HG03139 (cell line): ENCODE measurements around the gene ABCC3.

Experiments used
- ATAC-seq: cut with Tn5 transposase; IDR thresholded peaks from one replicate; pipeline ENCODE4 v1.9.1; 2021; ENCODE audit not compliant: unreplicated experiment

ABCC3 gene

DNA sequence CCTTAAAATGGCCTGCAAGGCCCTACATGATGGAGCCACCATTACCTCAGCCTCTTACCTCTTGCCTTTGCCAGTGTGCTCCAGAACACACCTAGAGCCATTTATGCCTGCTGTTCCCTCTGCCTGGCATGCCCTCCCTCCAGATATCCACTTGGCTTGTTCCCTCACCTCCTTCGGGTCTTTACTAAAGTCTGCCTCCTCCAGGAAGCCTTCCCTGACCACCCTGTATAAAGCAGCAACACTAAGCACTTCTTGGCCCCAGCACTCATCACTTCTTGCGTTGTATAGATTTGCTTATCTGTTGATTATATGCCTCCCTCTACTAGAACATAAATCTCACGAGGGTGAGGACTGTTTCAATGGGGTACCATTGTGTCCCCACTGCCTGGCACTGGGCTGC, 47.8 kb downstream of the ABCC3 start:
- ATAC-seq: no peak

DNA sequence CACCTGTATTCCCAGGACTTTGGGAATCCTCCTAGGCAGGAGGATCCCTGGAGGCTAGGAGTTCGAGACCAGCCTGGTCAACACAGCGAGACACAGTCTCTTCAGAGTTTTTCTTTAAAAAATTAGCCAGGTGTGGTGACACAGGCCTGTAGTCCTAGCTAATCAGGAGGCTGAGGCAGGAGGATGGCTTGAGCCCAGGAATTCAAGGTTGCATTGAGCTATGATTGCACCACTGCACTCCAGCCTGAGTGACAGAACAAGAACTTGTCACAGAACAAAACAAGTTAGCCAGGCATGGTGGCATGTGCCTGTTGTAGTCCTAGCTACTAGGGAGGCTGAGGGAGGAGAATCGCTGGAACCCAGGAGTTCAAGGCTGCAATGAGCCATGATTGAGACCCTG, 48.3 kb downstream of the ABCC3 start:
- ATAC-seq: no peak

DNA sequence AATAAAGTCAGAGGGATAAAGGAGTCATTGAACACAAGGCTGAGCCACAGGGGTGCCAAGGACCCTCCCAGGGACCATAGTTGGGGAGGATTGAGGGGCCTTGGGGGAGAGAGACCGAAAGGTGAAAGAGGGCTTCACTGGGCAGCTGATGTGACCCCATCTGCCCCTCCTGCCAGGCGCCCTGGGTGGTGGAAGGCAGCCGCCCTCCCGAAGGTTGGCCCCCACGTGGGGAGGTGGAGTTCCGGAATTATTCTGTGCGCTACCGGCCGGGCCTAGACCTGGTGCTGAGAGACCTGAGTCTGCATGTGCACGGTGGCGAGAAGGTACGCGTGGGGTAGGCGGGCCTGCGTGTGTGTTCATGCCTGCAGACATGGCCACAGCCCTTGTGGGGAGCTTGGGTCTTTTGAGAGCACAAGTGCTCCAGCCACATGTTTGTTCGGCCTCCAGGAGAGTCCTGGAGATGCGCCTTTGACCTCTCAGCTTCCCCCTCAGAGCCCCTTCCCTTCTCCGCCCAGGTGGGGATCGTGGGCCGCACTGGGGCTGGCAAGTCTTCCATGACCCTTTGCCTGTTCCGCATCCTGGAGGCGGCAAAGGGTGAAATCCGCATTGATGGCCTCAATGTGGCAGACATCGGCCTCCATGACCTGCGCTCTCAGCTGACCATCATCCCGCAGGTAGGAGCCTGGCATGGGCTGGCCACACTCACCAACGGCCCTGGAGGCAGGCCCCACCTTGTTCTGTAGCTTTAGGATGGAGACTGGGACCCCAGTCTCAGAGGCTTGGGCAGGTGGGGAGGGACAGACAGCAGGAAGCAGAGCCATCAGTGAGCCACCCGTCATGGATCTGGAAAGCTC, 49.0 kb downstream of the ABCC3 start:
- no peak for ATAC-seq

DNA sequence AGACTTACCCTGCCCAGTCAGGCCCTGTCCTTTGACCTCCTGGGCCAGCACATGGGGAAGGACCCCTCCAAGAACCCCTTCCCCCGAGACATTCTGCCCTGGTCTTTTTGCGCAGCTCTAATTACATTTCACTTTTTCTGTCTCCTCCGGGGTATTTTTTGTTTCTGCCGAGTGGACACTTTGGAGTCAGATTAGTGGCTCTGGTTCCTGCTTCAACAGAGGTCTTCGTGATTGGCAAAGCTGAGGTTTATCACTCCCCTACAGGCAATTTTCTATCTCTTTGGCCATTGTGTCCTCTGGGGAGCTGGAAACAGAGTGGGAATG, 49.6 kb downstream of the ABCC3 start:
- no peak for ATAC-seq

DNA sequence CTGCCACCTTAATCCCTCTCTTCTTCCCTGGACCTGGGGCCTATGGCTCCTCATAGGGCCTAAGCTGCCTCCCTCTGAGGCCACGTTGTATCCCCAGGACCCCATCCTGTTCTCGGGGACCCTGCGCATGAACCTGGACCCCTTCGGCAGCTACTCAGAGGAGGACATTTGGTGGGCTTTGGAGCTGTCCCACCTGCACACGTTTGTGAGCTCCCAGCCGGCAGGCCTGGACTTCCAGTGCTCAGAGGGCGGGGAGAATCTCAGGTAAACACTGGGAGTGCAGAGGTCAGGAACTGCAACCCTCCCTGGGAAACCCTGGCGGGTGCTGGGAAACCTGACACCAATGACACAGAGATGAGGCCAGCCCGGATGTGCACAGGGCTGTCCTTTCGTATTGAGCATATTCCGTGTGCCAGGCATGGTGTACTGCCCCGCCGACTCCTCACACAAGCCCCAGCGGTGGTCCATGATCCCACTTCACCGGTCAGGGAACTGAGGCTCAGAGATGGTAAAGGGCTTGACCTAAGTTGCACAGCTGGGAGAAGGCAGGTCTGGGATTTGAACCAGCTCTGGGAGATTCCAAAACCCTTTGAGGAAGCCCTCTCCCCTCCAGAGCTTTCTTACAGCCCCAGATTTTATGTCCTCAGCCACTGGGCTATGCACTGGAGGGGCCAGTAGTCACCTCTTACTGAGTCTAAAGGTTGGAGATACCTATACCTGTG, 50.1 kb downstream of the ABCC3 start:
- ATAC-seq: no peak

DNA sequence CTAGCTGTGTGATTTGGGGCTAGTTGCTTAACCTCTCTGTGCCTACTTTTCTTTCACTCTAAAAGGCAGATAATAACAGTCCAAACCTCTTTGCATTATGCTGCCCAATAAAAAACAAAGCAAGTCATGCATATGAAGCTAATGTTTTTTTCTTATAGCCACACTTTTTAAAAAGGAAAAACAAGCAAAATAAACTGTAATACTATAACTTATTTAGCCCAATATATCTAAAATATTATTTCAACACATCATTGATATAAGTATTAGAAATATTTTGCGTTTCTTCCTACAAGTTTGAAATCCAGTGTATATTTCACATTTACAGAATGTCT, 50.6 kb downstream of the ABCC3 start:
- ATAC-seq: no peak

DNA sequence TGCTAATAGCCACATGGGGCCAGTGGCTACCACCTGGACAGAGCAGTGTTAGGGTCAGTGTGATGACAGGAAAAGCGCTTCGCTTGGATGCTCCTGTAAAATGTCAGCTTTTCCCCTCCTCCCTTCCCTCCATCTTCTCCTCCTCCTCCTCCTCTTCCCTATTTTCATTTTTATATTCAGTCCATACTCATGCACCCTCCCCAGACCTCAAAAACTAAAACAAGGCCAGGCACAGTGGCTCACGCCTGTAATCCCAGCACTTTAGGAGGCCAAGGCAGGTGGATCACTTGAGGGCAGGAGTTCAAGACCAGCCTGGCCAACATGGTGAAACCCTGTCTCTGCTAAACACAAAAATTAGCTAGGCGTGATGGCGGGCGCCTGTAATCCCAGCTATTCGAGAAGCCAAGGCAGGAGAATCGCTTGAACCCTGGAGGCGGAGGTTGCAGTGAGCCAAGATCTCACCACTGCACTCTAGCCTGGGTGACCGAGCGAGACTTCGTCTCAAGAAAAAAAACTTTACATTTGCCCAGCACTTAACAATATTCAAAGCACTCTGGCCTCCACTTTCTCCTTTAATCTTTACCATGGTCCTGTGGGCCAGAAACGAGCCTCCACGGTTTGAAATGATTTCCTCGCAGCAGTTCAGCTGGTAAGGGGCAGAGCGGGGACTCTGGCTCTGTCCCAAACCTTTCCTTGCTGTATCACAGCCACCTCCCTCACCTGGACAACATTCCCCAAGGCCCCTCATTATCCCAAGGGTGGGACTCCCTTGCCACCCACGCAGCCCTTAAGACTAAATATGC, 51.2 kb downstream of the ABCC3 start:
- no peak for ATAC-seq

DNA sequence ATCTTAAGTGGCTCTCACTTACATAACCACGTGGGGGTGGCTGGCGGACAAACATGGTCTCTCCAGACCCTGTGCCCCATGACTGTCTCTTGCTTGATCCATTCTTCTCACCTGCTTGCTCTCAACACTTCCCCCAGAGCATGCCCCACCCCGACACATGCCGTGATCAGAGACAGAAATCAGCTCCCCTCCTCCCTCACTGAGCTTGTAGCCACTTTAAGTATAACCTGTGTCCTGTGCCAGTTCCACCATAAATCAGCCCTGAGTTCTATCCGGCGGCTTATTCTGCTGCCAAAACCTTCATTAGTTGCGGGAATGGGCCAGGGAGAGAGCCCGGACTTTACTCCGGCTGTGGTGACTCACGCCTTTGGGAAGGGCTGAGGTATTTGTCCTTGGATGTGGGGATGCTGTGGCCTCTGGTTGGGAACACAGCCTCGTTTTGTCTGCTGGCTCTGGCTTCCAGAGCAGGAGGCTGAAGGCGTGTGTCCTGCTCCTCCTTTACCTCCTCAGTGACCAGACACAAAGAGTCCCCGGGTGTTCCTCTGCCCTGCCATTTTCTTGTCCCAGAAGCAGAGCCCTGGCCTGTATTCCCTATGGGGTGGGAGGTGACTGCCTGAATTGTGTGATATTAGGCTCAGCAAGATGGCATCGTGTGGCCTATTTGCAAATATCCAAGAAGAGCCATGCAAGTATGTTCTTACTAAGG, 52.0 kb downstream of the ABCC3 start:
- no peak for ATAC-seq

DNA sequence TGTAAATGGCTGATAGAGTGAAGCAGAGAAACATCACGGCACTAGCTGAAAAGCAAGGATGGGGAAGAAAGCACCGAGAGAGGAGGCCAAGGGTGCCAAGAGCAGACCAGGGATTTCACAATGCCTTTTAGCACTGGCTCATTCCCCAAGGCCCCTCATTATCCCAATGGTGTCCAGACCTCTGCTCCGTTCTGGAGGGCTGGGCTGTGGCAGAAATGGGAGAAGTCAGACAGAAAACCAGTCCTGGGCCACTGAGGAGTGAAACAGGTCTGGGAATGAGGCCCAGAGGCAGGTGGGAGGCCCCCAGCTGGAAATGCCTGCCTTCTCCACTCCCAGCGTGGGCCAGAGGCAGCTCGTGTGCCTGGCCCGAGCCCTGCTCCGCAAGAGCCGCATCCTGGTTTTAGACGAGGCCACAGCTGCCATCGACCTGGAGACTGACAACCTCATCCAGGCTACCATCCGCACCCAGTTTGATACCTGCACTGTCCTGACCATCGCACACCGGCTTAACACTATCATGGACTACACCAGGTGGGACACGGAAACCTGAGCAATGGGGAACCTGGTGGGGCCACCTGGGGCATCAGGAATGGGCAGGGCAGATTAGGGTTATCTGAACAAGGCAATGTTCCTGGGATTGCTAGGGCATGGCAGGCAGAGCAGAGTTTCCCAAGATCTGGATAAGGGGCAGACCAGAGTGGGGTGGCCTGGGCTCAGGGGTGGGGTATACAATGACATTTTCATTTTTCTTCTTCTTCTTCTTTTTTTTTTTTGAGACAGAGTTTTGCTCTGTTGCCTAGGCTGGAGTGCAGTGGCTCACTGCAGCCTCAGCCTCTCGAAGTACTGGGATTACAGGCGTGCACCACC, 52.8 kb downstream of the ABCC3 start:
- ATAC-seq: no peak

DNA sequence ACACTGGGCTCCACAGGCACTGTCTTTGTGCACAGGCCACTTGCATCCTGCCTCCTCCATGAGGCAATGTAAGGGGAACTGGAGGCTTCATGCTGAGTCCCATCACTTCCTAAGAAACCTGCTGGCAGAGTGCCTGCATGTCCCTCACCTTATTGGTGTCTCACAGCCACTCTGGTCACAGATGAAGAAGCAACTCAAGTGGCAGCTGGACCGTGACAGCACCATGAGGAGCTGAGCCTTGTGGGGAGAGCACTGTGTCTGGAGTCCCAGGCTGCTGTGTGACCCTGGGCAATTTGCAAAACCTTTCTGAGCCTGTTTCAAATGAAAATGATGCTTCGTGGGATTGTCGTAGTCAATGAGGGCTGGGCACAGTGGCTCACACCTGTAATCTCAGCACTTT, 53.6 kb downstream of the ABCC3 start:
- ATAC-seq: no peak

DNA sequence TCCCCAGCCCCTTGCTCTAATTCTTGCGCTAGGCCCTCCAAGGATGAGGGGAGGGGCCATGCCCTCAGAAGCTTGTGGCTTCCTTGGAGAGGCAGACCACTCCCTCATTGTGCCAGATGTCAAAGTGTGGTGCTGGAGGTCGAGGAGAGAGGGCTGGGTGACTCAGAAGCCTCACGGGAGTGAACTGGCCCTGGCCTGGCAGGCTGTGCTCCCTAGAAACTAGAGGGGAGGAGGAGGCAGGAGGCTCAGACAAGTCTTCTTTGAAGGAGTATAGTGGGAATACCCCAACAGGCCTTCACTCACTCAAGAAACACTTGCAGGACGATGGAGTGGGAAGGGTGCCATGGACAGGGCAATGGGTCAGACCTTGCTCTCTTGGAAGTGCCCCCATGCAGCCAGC, 54.6 kb downstream of the ABCC3 start:
- ATAC-seq: no peak

DNA sequence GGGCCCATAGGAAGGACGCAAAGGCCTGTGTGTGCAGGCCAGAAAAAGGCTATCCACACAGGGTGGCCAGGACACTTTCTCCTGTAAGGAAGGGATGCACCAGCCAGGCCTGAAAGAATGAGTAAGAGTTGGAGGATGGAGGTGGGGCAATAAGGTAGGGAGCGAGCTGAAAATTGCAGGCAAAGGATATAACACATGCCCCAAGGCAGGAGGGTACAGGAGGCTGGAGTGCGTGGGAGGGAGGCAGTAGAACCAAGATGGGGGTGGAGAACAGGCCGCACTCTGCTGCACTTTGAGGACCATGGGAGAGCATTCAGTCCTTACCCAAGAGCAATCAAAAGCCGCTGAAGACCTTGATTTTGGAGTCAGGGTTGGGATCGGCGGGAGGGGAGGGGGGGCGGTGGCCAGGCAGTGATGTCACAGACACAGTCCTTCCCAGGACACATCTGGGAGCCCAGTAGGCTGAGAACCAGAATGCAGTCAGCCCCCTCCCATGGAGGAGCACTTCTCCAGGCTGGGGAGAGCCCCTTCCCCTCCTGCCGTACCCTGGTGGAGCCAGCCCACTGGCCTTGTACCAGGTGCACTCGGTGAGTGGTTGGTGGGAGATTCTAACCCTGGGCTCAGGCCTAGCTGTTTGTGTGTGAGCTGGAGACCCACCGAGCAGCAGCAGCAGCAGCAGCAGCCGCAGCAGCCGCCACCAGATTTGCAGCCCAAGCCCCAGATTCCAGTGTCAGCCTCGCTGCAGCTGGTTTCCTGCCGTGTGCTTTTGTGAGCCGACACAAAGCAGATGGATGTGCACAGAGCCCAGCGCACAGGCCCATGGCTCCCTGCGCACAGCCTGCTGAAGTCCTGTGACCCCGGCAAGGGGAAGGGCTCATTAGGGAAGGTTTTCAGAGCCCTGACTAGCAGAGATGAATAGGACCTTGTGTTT, 55.5 kb downstream of the ABCC3 start:
- no peak for ATAC-seq

DNA sequence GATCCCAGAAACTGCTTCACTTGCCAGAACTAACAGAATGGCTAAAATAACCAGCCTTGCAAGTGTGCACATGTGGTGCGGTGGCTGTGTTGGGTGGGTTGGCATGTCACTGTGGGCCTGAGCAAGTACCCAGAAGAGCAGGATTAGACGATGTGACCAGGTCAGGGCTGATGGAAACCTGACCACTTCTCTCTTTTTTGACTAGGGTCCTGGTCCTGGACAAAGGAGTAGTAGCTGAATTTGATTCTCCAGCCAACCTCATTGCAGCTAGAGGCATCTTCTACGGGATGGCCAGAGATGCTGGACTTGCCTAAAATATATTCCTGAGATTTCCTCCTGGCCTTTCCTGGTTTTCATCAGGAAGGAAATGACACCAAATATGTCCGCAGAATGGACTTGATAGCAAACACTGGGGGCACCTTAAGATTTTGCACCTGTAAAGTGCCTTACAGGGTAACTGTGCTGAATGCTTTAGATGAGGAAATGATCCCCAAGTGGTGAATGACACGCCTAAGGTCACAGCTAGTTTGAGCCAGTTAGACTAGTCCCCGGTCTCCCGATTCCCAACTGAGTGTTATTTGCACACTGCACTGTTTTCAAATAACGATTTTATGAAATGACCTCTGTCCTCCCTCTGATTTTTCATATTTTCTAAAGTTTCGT, 56.3 kb downstream of the ABCC3 start:
- ATAC-seq: no peak

DNA sequence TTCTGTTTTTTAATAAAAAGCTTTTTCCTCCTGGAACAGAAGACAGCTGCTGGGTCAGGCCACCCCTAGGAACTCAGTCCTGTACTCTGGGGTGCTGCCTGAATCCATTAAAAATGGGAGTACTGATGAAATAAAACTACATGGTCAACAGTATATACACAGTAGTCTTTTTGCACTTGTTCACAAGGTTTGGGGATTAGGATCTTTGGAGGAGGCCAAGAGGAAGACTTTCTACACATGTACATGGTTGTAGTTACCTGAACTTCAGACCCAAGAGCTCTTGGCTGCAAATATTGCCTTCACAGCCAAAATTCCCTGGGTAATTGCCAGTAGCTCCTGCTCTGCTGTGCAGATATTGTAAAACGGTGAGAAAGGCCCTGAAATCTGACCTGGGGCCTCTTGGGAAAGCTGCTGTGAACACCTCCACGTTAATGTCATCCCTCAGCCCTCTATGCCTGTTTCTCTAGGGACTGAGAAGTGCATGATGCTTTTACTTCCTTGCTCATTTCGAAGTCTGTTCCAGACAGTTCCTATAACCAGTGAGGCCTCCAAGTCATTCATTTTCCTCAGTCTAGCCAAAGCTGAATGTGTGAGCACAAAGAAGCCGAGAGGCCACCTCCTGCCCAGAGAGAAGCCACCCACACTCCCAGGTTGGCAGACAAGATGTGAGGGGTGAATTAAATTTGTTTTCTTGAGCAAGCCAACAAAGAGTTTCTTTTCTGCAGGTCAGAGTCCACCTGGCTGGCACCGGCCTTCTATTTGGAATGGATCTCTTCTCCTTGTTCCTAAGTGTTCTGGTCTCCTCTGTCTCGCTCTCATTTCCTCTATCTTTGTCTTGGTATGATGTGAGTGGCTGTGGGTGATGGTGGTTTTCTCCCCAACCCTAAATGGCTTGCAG, 57.1 kb downstream of the ABCC3 start:
- no peak for ATAC-seq

DNA sequence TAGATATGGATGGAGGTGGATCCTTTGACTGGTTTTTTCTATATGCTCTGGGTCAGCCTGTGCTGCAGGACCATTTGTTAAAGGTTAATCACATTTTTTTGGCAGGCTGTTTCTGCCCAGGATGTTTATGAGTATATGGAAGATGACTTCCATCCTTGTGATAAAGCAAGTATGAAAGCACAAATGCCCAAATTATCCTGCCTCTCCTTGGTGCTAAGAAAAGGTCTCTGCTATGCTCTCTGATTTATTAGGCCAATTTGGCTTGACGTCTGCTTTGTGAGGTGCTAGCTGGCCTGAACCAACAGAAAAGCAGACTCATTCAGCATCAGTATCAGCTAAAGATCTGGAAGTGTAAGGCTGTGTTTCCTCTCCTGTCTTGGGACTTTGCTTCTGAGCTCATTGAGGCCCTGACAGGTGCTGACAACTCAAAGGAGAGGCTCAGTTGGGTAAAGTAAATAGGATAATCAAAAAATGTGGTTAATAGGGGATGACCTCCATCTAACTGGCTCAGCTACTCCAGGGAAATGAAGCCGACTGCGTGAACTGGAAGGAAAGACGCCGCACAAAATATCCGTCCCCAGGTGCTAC, 57.9 kb downstream of the ABCC3 start:
- no peak for ATAC-seq

DNA sequence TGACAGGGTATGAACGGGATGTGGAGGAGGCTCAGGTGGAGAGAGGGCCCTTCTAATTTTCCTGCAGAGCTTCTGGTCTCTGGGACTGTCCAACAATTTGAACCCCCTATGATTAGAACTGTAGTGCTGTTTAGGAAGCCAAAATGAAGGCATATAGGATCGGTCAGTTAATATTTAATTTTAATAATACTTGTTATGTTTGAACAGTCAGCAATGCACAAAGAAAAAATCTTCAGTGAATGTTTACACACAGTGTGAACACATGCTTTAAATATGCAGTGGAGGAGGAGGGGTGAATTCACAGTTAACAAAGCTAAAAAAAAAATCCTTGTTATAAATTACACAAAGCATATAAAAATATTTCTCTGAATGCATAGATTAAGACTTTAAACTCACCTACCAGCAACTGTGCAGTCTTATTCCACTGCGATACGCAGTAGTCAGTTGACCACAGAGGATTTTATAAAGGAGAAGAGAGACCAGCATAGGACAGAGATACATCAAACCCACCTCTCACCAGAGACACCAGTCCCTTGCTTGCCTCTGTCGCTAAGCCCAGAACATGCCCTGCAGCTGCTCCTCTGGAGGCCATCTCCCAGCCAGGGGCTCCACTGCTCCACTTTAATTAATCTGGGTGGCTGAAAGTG, 58.5 kb downstream of the ABCC3 start:
- no peak for ATAC-seq

DNA sequence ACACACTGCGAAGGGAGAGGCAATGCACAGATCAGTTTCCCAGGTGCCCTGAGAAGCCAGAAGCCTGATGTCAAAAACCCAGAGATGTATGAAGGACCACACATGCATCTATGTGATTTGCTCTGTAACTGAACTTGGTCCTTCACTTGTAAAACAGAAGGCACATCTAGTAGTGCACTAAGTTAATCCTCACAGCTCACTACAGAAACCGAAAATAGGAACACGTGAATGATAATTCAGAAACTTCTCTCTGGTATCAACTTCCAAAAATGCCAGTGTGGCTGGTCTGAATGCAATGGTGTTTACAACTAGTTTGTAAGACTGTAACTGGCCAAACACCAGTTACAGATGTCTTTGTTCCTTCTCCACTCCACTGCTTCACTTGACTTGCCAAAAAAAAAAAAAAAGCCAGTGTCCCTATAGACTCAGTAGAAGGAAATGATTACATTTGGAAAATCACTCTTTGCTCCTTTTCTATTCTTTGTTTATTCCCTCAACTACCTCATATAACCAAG, 61.7 kb downstream of the ABCC3 start:
- ATAC-seq: no peak
